H1 (cell line): ENCODE results near the gene SCN8A. TPM values are rescaled to one million over a fixed set of nuclear protein-coding genes. Genes with fewer than 3 reads are reported as not detected.
"Not testable (repeated sequence)": the region's sequence is repeated elsewhere in the genome, so short reads cannot be mapped to it uniquely, and the experiment has no call there.

Source experiments
- CTCF ChIA-PET: fragments of 300-600 bp; sonication (Branson Sonifier 250); formaldehyde crosslinking; loops from one replicate; lab custom pipeline; 2021; ENCODE audit not compliant: partially characterized antibody; lab: Charles Lee
- POLR2A ChIA-PET: fragments of 300-600 bp; sonication (Branson Sonifier 250); formaldehyde crosslinking; loops from one replicate; lab custom pipeline; 2021; ENCODE audit warnings: inconsistent platforms; ENCODE audit not compliant: partially characterized antibody; lab: Charles Lee
- DNase-seq, 2 experiments: peaks; one replicate each; pipeline versions ENCODE4 v3.0.0 to v3.0.0-alpha.2; 2010 to 2022; ENCODE audit warnings: low spot score in 2 of 2, low read depth in 1 of 2, mixed read lengths in 1 of 2
- FAIRE-seq: peaks from 2 replicates; lab custom pipeline; 2011; peaks lifted over from hg19 to GRCh38; lab: Jason Lieb, UNC
- H2AFZ ChIP-seq: 2 replicates; pipeline ENCODE4 v1.8.1; 2012; ENCODE audit warnings: low read length, inconsistent platforms
- H2AK5ac ChIP-seq: 2 replicates; pipeline ENCODE4 v1.6.1; 2013; ENCODE audit warnings: low read depth, low read length
- H2BK120ac ChIP-seq: replicated peaks from 2 replicates; pipeline ENCODE3; 2013; ENCODE audit warnings: low read depth, low read length, inconsistent platforms
- H2BK12ac ChIP-seq: 2 replicates; pipeline ENCODE4 v1.6.1; 2013; ENCODE audit warnings: low read depth, low read length
- H2BK15ac ChIP-seq: 2 replicates; pipeline ENCODE4 v1.6.1; 2013; ENCODE audit warnings: low read length
- H2BK20ac ChIP-seq: 2 replicates; pipeline ENCODE4 v1.6.1; 2013; ENCODE audit warnings: low read length
- H2BK5ac ChIP-seq: 2 replicates; pipeline ENCODE4 v1.6.1; 2013; ENCODE audit warnings: low read depth, low read length
- H3K14ac ChIP-seq: 2 replicates; pipeline ENCODE4 v1.6.1; 2013; ENCODE audit warnings: inconsistent platforms; ENCODE audit not compliant: insufficient read length
- H3K18ac ChIP-seq: 2 replicates; pipeline ENCODE4 v1.6.1; 2013; ENCODE audit warnings: low read length; ENCODE audit errors: extremely low read depth
- H3K23ac ChIP-seq: 2 replicates; pipeline ENCODE4 v1.6.1; 2013; ENCODE audit warnings: inconsistent platforms; ENCODE audit not compliant: insufficient read length
- H3K23me2 ChIP-seq: 2 replicates; pipeline ENCODE4 v1.6.1; 2013; ENCODE audit warnings: low read depth, low read length
- H3K27ac ChIP-seq: 2 replicates; pipeline ENCODE4 v1.6.1; 2011; ENCODE audit warnings: low read depth, low read length, inconsistent platforms
- H3K27me3 ChIP-seq, 4 experiments: replicated peaks in 1 of 4; 1 replicate in 1 of 4; 2 replicates in 3 of 4; pipeline versions ENCODE4 v1.6.1 to v1.8.1; 2011 to 2013; ENCODE audit warnings: low read length in 3 of 4, mild to moderate bottlenecking in 3 of 4, inconsistent platforms in 2 of 4, mixed read lengths in 2 of 4, moderate library complexity in 1 of 4; ENCODE audit not compliant: control insufficient read depth in 3 of 4, insufficient read depth in 3 of 4; ENCODE audit errors: extremely low read depth in 1 of 4
- H3K36me3 ChIP-seq, 4 experiments: 2 replicates each; pipeline versions ENCODE4 v1.6.1 to v1.8.1; 2011 to 2013; ENCODE audit warnings: mild to moderate bottlenecking in 4 of 4, low read length in 3 of 4, moderate library complexity in 2 of 4, control low read depth in 1 of 4, inconsistent platforms in 1 of 4; ENCODE audit not compliant: insufficient read depth in 4 of 4, control insufficient read depth in 2 of 4
- H3K4ac ChIP-seq: replicated peaks from 2 replicates; pipeline ENCODE3; 2013; ENCODE audit warnings: low read length, low read depth, mixed read lengths, inconsistent platforms; ENCODE audit not compliant: insufficient read length
- H3K4me1 ChIP-seq, 4 experiments: replicated peaks in 1 of 4; 1 replicate in 1 of 4; 2 replicates in 3 of 4; pipeline versions ENCODE4 v1.6.1 to v1.8.1; 2011 to 2013; ENCODE audit warnings: low read length in 3 of 4, inconsistent platforms in 2 of 4, mixed read lengths in 1 of 4; ENCODE audit not compliant: insufficient read depth in 4 of 4, control insufficient read depth in 3 of 4
- H3K4me2 ChIP-seq, 2 experiments: 2 replicates each; pipeline versions ENCODE4 v1.6.1 to v1.8.1; 2011 to 2013; ENCODE audit warnings: low read depth in 2 of 2, low read length in 2 of 2, control low read depth in 1 of 2, inconsistent platforms in 1 of 2, mild to moderate bottlenecking in 1 of 2; ENCODE audit not compliant: insufficient read depth in 1 of 2
- H3K4me3 ChIP-seq, 4 experiments: fragments of 200-600, 300-600 bp in 1 of 4; sonication (generic), shearing (Covaris generic), sonication (Bioruptor Twin) in 1 of 4; 2 replicates each; pipeline versions ENCODE4 v1.5.1 to v1.8.1; 2011 to 2016; ENCODE audit warnings: low read length in 4 of 4, low read depth in 3 of 4, control low read depth in 2 of 4, inconsistent platforms in 2 of 4, mild to moderate bottlenecking in 2 of 4, mixed read lengths in 1 of 4, moderate library complexity in 1 of 4; ENCODE audit not compliant: insufficient read depth in 2 of 4; ENCODE audit errors: extremely low read depth in 1 of 4
- H3K56ac ChIP-seq: replicated peaks from 2 replicates; pipeline ENCODE3; 2013; ENCODE audit warnings: low read depth, mild to moderate bottlenecking, mixed read lengths, low read length, inconsistent platforms; ENCODE audit not compliant: insufficient read length
- H3K79me1 ChIP-seq: 2 replicates; pipeline ENCODE4 v1.6.1; 2013; ENCODE audit warnings: low read depth, low read length, control low read depth
- H3K79me2 ChIP-seq, 2 experiments: 2 replicates each; pipeline versions ENCODE4 v1.6.1 to v1.8.1; 2012 to 2013; ENCODE audit warnings: low read length in 2 of 2, mild to moderate bottlenecking in 2 of 2, inconsistent platforms in 1 of 2; ENCODE audit not compliant: insufficient read depth in 2 of 2, control insufficient read depth in 1 of 2
- H3K9ac ChIP-seq, 4 experiments: replicated peaks in 1 of 4; 1 replicate in 1 of 4; 2 replicates in 3 of 4; pipeline versions ENCODE4 v1.6.1 to v1.8.1; 2011 to 2013; ENCODE audit warnings: low read depth in 3 of 4, low read length in 3 of 4, control low read depth in 2 of 4, mild to moderate bottlenecking in 2 of 4, moderate library complexity in 2 of 4, inconsistent platforms in 1 of 4; ENCODE audit errors: extremely low read depth in 1 of 4
- H3K9me3 ChIP-seq, 2 experiments: 2 replicates each; pipeline versions ENCODE4 v1.6.1 to v1.8.1; 2012 to 2013; ENCODE audit warnings: mild to moderate bottlenecking in 2 of 2, moderate library complexity in 2 of 2, control low read depth in 1 of 2, inconsistent platforms in 1 of 2, low read depth in 1 of 2, low read length in 1 of 2, mixed read lengths in 1 of 2; ENCODE audit not compliant: insufficient read depth in 2 of 2
- H4K20me1 ChIP-seq, 2 experiments: replicated peaks in 1 of 2; 2 replicates each; pipeline versions ENCODE3 to v1.8.1; 2011 to 2013; ENCODE audit warnings: inconsistent platforms in 2 of 2, low read length in 2 of 2, mild to moderate bottlenecking in 1 of 2; ENCODE audit not compliant: insufficient read depth in 2 of 2, control insufficient read depth in 1 of 2
- H4K5ac ChIP-seq: 2 replicates; pipeline ENCODE4 v1.6.1; 2013; ENCODE audit warnings: low read length, low read depth, mixed read lengths, inconsistent platforms; ENCODE audit not compliant: insufficient read length
- H4K8ac ChIP-seq: 2 replicates; pipeline ENCODE4 v1.8.0; 2013; ENCODE audit warnings: mild to moderate bottlenecking, moderate library complexity, low read length, inconsistent platforms; ENCODE audit not compliant: insufficient read depth; ENCODE audit errors: extremely low read depth
- H4K91ac ChIP-seq: replicated peaks from 2 replicates; pipeline ENCODE3; 2013; ENCODE audit warnings: low read length, mixed read lengths, inconsistent platforms; ENCODE audit not compliant: insufficient read length
- EZH2 ChIP-seq: fragments of 200-600 bp; sonication (generic); IDR thresholded peaks from 2 replicates; pipeline ENCODE4 v1.7.1; 2012; ENCODE audit warnings: low read depth, mild to moderate bottlenecking, moderate library complexity, low read length, inconsistent platforms; ENCODE audit not compliant: severe bottlenecking
- RFX5 ChIP-seq: IDR thresholded peaks from 2 replicates; pipeline ENCODE4 v1.6.1; 2011; ENCODE audit warnings: low read depth, low read length, improper control_type of control experiment, borderline replicate concordance
- WGBS, 2 experiments: shearing (Covaris generic) in 1 of 2; methylation state at CpG; one replicate each; pipeline versions ENCODE4 v1.1.6 to v1.1.7; 2013 to 2015; ENCODE audit warnings: low lambda C conversion rate in 2 of 2, mixed read lengths in 2 of 2, inconsistent platforms in 1 of 2, low coverage in 1 of 2, missing lambda C conversion rate in 1 of 2; ENCODE audit not compliant: insufficient replicate concordance in 2 of 2, insufficient coverage in 1 of 2, insufficient read length in 1 of 2; ENCODE audit errors: extremely low coverage in 1 of 2, missing lambda C conversion rate in 1 of 2; 5-methylcytosine and 5-hydroxymethylcytosine counted together
- polyA plus RNA-seq, 7 experiments: library from polyadenylated mRNA; depleted of rRNA in 3 of 7; stranded (reverse) in 5 of 7; unstranded in 2 of 7; fragments of >200 nt in 5 of 7; fragments of 200-250 nt in 2 of 7; gene quantifications; 1 replicate in 5 of 7; 2 replicates in 1 of 7; 4 replicates in 1 of 7; pipeline versions ENCODE4 v1.2.1 to v1.2.3, GENCODE V29; 2011 to 2013; ENCODE audit warnings: missing spikeins in 2 of 7, mixed read lengths in 2 of 7
- total RNA-seq: library from RNA; stranded (reverse); fragmentation: NEBNext Ultra II Directional; extraction: Animal tissue kit (Norgen Biotek cat#: 25700); gene quantifications from 2 replicates; pipeline ENCODE4 v1.2.1, GENCODE V29; 2021

The SCN8A gene
- total and polyA plus RNA-seq, 2 of the 8 experiments (the other 6 are each of a cell fraction or from before 2014, with no cell fraction given), result 6.3 to 10.7 TPM

DNA sequence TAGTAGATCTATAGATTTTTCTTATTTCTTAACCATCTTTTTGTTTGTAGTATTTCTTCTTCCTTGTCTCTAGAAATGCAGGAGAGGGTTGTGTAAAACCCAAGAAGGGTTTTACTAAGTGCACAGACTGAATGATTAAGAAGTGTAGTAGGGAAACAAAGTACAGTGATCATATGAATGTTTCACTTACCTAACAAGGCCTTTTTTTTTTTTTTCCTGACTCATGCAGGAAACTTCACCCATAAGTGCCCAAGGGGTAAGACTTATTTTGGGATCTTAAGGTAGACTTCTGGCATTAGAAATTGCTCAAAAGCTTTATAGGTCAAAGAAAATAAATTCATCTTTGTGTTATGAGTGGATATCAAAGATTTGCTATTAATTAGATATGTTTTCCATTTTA lies 10.2 kb downstream of the SCN8A start:
- no peak for DNase-seq
- Histone ChIP-seq H3K4me3 (no peak overlapping the region), H3K27ac (no peak overlapping the region), H2BK5ac (no peak overlapping the region), H3K79me1 (peaks cover 3% of the 10 kb centered on the region; the same call in 1 of the 2 replicates), H2AFZ (no peak overlapping the region), H2BK20ac (no peak overlapping the region), H2BK12ac (no peak overlapping the region), H4K8ac (no peak overlapping the region), H3K56ac (no peak overlapping the region), H3K23ac (no peak overlapping the region), H3K79me2 (peaks cover 0 to 90% of the 10 kb centered on the region in 2 experiments; a peak in 3 of 4 replicates), H3K14ac (no peak overlapping the region), H2AK5ac (no peak overlapping the region), H3K4me1 (no peaks in the 10 kb centered on the region; a peak in 2 of 7 replicates), H4K5ac (no peak overlapping the region), H3K4me2 (no peak overlapping the region), H3K27me3 (no peaks in the 10 kb centered on the region), H3K18ac (no peak overlapping the region), H3K23me2 (no peaks in the 10 kb centered on the region), H3K9me3 (no peaks in the 10 kb centered on the region), H3K9ac (no peak overlapping the region), H3K4ac (no peak overlapping the region), H2BK120ac (no peak overlapping the region), H2BK15ac (no peak overlapping the region), H4K91ac (no peak overlapping the region), H4K20me1 (peaks cover 3 to 8% of the 10 kb centered on the region in 2 experiments), H3K36me3 (no peaks in the 10 kb centered on the region)
- no peak for TF ChIP-seq RFX5
- TF ChIP-seq EZH2, result no peak
- ChIA-PET CTCF (interaction anchor here (0.7 kb wide), 2 partner anchors 18 to 19 kb away, joined by 4 read pairs; no protein-coding TSS in a partner anchor), POLR2A (no interaction called here)
- FAIRE-seq, result no peak

DNA sequence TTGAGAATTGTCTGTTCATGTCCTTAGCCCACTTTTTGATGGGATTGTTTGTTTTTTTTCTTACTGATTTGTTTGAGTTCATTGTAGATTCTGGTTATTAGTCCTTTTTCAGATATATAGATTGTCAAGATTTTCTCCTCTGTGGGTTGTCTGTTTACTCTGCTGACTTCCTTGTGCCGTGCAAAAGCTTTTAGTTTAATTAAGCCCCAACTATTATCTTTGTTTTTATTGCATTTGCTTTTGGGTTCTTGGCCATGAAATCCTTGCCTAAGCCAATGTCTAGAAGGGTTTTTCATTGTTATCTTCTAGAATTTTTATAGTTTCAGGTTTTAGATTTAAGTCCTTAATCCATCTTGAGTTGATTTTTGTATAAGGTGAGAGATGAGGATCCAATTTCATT lies 14.9 kb downstream of the SCN8A start:
- H3K4ac ChIP-seq, H4K20me1 ChIP-seq, H3K4me3 ChIP-seq, H3K9me3 ChIP-seq, H4K5ac ChIP-seq, H3K4me2 ChIP-seq, H3K79me1 ChIP-seq, H3K18ac ChIP-seq, H4K8ac ChIP-seq, H2AK5ac ChIP-seq, DNase-seq, H2BK120ac ChIP-seq, H4K91ac ChIP-seq, FAIRE-seq, H3K36me3 ChIP-seq, H2BK5ac ChIP-seq, H3K9ac ChIP-seq, H3K14ac ChIP-seq, H2BK20ac ChIP-seq, H2AFZ ChIP-seq, H3K23ac ChIP-seq, H3K27ac ChIP-seq, H3K56ac ChIP-seq, H3K27me3 ChIP-seq, H2BK12ac ChIP-seq, POLR2A ChIA-PET, H3K4me1 ChIP-seq, H3K23me2 ChIP-seq, H2BK15ac ChIP-seq: not testable (repeated sequence)
- H3K79me2 ChIP-seq, result peaks cover 0 to 66% of the 10 kb centered on the region in 2 experiments; a peak in 3 of 4 replicates
- CTCF ChIA-PET, result interaction anchor here (2.1 kb wide), 1 partner anchor 187 kb away, joined by 5 read pairs; no protein-coding TSS in a partner anchor
- WGBS, 2 experiments, result 93% methylated on average over 1 of the region's 1 CpG; no CpG with 5 or more reads in 1 of the 2 experiments
